NAMALWA (cell line): Measurements from ENCODE around the gene CACNA2D2.
"Not testable (repeated sequence)": the region's sequence is repeated elsewhere in the genome, so short reads cannot be mapped to it uniquely, and the experiment has no call there.

Source experiments
- DNase-seq: peaks from one replicate; pipeline ENCODE4 v3.0.0-alpha.2; 2015; ENCODE audit warnings: low spot score

CACNA2D2 gene

DNA sequence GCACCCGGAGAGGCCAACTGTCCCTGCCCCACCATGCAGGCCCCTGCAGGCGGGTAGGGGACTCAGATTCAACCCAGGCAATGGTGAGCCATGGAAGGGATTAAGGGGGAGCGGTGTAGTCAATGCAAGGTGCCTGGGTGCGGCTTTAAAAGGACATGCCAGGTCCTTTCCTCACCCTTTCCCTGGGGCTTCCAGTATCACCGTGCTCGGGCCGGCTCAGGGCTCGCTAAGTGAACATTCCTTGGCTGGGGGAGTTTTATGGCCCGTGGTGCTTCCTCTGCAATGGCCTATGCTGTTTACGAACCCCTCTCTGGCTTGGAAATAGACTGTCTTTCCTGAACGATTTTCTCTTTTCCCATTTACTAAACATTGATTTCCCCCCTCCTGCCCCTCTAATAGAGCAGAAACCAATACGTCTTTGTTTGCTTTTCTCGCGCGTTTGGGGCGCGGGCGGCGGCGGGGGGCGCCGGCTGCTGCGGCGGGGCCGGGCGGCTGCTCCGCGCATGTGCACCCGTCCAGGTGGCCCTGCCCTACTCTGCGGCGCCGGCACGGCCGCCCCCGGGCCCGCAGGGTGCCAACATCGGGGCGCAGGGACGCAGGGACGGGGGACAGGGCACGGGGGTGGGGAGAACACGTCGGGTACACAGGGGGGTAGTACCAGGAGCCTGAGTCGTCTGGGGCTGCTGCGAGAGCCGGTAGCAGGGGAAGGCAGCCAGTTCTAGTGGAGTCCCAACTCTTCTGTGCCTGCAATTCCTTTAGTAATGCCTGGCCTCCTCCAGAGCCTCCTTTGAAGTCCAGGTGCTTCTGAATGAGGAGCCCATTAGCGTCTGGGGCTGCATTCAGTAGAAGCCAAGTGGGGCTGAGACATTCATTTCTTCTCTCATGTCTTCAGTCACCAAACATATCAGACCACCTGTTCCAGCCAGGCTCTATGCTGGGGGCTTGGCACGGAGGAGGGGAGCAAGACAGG is 26.9 kb upstream of the CACNA2D2 start:
- no peak for DNase-seq

DNA sequence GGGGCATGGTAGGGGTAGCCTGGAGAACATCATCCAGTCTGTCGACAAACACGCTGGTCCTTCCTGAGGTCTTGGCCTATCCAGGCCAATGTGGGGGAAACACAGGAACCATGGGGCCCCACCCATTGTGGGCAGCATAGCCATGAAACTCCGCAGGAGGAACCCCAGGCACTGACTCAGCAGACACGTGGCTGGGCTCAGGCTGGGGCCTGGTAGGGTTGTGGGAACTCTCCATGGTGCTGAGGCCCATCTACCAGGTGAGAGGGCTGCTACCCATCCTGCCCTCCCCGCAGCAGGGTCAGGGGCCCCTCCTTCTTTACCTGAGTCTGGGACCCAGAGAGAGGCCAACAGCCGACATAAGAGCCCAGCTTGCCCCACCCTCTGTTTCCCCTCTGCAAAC is 22.6 kb upstream of the CACNA2D2 start:
- peak; percentile 34 for DNase-seq

DNA sequence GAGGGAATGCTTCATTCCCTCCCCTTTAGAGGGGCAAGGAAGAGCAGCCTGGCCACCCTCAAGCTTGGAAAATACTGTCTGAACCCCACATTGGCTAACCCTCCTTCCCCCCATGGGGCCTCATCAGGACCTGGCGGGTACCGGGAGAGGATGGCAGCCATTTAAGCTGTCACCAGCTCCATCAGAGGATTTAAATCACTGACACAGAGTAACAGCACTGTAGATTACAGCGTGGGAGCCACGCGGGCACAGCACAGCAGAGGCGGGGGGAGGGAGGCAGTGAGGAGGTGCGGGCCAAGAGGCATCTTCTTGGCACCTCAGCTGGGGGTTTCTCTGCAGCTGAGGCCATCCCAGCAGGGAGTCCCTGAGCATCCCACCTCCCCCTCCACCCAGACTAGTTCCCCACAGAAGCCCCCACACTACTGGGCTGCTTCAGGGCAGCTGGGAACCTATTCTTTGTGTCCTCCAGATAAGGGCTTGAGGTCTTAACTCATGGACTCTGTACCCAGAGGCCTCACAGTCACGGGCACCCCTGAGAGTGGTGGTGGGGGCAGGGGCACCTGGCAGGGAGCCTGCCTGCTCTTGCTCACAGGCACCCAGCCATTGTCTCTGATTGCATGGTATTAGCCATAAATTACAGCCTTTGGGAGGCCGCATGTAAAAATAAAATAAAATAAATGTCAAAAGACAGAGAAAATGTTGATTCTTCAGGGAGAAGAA is 21.9 kb upstream of the CACNA2D2 start:
- DNase-seq = no peak

DNA sequence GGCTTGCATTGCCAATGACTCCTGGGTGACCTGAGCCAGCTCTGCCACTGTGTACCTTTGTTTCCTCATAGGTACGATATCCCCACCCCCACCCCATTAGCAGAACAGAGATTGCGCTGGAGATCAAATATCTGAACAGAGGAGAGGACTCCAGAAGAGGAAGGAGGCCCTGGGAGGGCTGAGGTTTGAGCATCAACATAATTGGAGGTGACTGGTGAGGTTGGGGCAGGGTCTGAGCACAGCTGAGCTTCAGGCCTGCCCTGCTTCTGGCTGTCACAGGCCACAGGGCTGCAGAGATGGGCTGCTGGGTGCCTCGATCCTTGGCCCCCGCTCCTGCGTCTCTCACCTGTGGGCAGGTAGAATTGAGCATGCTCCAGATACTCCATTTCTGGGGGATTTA is 21.3 kb upstream of the CACNA2D2 start:
- no peak for DNase-seq

DNA sequence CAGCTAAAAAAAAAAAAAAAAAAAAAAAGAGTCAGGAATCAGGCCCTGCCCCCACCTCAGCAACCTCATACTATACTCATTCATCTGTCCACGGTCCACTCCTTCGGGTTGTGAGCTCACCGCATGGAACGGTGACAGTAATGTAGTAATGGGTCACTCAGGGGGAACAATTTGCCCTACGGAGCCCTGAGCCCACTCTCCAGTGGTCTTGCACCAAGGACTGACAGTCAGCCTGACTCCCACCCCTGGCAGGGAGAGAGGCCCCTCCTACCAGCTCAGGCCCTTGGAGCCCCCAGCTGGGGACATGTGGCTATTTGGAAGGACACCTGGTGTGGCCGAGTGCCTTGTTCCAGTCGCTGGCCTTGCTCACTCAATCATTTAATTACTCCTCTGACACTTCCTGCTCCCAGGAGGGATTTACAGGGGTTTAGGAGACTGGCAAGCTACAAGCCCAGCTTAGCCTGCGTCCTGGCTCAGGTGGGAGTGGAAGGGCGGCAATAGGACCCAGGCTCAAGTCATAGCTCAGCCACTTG is 19.9 kb upstream of the CACNA2D2 start:
- DNase-seq = no peak

DNA sequence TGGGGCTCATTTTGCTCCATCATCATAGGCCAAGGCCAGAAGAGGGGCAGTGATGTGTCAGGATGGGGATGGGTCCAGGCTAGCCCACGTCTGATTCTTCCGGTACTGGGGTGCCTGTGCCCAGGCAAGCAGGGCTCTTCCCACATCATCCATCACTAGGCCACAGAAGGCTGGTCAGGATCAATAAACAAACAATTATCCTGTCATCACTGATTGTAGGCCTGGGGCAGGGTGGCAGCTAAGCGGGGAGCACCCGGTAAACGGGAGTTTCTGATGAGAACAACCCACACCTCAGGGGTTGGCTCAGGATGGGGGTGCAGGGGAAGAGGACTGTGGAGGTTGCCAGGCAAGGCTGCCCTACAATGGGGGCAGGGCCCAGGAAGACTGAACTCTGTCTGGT is 18.1 kb upstream of the CACNA2D2 start:
- DNase-seq = no peak

DNA sequence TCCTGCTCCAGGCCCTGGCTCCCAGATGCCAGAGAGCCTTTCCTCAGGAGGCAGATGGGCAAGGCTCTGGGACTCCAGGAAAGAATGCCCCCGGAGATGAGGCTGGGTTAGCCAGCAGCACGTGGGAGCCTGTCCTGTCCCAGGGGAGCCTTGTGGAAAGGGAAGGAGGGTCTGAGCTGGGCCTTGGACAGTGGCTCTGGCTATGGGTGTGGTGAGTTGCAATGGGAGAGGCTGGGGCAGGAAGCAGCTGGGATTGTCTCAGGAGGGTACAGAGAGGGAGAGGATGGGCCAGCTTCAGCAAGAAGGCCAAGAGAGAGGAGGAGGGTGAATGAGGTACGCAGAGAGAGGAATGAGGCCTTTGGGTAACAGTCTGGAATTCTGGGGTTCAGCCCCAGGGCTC is 17.4 kb upstream of the CACNA2D2 start:
- no peak for DNase-seq

DNA sequence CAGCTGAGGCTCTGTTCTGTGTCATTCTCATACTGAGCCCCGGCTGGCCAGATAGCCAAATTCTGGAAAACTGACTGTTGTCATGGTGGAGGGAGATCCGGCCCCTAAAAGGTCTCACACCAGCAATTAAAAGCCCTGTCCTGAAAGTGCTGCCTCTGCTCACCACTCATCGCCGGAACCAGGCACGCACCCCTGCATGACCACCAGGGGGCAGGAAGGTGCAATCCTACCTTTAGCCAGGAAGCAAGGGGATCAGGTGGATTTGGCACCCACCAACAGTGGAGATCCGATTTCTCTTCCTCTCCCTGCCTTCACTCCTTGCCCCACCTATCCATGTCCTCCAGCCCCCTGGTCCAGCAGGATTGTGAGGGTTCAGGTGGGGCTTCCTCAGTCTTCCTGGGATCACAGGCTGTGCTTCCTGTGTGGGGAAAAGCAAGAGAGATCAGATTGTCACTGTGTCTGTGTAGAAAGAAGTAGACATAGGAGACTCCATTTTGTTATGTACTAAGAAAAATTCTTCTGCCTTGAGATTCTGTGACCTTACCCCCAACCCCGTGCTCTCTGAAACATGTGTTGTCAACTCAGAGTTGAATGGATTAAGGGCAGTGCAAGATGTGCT is 16.1 kb upstream of the CACNA2D2 start:
- peak; percentile 60 for DNase-seq

DNA sequence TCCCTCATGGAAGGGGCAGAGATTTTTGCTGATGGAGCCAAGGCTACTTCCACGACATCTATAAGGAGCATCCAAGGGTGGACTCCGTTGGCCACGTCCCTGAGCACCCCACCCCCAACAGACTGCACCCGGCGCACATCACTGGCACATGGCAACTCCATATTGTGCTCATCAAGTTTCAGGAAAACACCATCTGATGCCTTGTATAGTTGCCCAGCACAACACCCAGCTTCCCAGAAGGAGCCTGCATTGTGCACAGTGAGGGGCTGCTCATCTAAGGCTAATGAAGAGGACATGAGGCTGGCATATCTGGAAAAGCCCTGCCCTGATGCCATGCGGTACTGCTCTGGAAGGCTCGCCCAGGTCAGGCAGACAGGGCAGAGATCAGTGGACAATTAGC is 15.0 kb upstream of the CACNA2D2 start:
- DNase-seq = no peak

DNA sequence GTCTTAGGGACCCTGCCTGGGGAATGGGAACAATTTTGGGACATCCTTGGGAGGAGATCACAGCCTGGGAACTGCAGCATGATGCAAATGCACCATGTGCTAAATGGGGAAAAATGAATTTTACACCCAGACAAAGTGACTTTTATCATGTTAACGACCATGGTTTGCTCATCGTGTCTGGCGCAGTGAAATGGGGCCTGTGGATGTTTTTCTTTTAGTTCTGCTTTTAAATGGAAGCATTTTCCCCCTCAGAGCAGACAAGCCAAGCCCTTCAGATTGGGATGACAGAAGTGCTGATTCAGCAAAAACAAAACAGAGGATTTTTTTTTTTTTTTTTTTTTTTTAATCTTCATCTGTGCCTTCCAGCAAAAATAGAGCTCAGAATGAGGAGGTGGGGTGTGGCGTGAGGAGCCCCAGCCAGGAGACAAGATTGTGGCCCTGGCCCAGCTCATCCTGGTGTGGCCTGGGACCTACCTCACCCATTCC is 14.3 kb upstream of the CACNA2D2 start:
- DNase-seq = no peak

DNA sequence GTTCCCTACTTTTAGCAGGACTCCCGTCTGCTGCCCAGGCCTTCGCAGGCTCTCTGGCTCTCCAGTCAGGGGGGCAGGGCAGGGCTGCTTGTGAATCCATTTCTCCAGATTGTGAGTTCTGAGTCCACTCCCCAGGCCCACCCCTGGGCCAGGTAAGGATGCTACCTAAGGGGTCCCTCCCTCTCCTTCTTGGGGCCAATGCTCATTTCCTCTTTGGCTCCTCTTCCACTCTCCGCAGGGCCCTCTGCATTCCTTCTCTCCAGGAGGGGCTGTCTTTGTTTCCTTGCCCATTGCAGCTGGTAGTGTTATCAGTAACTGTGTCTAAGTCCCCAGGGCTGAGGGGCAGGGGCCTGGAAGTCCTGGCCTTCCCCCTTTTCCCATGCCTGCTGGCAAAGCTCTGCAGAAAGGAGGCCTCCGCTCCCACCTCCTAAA is 13.0 kb upstream of the CACNA2D2 start:
- no peak for DNase-seq

DNA sequence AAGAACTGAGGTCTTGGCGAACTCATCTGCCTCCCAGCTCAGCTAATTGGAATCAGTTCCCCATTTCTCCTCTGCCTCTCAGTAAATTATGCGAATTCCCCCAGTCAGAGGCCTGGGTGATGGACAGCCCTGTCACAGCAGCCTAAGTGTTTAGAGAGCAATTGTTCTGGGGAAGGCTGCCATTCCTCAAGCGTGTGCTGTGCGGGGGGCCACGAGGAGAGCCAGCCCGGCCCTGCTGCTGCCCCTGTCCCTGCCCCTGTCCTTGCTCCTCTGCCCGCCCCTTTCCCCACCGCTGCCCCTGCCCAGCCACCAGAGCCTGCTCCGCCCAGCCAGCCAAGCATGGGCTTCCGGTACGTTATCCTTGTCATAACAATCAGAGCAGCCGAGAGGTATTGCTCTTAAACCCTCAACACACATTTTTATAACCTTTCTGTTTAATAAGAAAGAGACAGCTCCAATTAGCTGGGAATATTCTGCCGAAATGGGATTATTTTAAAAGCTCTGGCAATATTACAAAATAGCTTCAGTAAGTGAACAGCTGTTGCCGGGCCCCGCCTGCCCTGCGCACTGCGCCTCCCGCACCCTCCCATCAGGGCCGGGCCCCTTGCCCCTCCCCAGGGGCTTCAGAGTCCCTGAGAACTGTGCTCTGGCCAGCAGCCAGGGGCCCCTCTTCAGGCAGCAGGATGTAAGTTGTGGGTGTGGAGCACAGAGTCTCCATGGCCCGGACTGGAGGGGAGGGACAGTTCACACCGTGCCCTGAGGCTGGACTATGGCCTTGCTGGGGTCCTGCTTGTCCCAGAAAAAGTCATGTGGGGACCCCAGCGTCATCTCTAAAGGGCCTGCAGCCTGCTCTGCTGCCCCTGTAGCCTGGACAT is 12.4 kb upstream of the CACNA2D2 start:
- DNase-seq = peak; percentile 54

DNA sequence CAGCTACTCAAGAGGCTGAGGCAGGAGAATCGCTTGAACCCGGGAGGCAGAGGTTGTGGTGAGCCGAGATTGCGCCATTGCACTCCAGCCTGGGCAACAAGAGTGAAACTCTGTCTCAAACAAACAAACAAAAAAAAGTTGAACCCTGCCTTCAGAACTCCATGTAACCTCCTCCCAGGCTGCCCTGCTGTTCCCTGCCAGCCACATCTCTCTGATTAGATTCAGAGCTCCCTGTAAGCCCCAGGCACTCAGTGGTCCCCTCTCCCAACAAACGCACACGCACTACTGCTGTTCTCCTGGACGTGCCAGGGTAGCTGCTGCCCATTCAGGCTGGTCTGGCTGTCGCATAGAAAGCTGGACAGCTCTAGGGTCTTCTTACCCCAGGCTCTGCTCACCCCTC is 9.5 kb upstream of the CACNA2D2 start:
- DNase-seq = not testable (repeated sequence)

DNA sequence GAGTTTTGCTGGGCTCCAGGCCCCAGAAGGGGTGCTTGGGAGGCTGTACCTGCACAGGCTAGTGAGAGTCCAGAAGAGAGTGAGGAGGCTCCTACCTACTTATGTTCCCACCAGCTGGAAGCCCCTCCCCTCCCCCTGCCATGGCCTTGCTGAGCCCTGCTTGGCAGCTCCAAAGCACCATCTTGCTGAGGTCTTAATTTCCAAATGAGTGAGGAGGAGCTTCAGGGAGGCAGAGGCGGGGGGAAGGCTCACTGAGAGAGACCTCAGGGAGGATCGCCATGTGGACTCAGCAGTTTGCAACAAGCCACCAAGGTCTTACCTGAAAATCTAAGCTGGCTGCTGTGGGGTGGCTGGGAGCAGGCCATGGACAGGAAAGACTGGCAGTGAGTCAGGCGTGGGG is 8.7 kb upstream of the CACNA2D2 start:
- DNase-seq = no peak

DNA sequence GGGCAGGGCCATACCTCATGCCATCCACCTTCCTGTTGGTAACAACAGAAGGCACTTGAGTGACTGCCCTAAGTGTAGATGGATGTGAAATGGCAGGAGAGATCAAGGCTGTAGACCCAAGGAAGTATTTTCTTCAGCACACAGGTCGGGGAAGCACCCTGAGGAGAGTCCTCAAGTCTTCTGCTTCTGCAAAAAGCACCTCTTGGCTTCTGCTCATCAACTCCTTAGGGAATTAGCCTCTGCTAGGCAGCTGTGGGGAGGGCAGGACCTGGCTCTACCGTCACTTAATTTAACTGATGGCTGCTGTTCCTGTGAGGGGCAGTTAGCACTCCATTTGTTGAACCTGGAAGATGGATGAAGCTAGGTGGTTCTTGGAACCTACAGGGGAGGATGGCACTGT is 6.9 kb upstream of the CACNA2D2 start:
- DNase-seq = no peak

DNA sequence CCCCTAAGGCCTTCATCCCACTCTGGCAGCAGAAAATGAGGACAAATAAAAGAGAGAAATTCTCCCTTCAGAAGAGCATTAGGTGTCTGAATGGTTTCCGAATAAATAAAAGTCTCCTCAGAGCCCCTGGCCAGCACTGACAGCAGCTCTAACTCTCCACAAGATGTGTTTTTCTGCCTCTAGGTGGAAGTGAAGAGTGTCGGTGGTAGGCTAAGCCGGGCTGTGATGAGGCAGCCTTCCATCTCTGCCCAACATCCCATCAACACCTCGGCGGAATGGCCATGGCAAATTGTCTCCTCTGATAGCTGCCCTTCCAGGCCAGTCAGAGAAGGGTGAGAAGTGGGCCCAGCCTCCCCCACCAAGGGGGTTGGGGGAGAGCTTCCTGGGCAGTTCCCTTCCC is 6.3 kb upstream of the CACNA2D2 start:
- no peak for DNase-seq

DNA sequence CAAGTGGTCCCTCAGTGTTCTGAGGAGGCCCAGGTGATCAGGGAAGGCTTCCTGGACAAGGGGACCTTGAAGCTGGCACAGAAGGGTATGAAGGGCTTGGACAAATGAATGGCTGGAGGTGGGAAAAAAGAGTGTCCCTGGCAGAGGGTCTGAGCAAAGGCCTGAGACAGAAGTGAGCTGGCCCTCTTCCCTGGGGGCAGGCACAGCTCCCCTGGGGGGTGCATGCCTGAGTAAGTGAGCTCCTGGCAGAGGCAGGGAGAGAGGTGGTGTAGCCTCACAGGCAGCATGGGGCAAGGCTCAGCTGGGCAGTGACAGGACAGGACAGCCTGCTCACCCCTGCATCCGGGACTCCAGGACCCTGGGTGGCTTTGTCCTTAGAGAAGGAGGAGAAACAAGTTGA is 5.4 kb upstream of the CACNA2D2 start:
- DNase-seq = no peak

DNA sequence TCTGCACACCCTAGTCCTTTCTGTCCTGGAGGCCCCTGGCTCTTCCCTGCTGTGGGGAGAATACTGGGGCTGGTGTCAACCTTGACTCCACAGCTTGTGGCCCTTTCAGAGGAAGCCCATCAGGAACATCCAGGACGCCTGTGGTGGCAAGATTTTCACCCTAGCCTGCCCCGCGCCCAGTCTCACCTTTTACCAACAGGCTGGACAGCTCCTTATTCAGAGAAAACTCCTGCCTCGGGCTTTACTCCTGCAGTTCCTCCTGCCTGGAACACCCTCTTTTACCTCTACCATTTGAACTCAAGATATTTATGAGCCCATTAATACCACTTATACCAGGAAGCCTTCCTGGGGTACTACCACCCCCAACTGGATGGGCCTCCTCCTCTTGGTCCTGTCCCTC is 2.7 kb upstream of the CACNA2D2 start:
- DNase-seq = no peak

DNA sequence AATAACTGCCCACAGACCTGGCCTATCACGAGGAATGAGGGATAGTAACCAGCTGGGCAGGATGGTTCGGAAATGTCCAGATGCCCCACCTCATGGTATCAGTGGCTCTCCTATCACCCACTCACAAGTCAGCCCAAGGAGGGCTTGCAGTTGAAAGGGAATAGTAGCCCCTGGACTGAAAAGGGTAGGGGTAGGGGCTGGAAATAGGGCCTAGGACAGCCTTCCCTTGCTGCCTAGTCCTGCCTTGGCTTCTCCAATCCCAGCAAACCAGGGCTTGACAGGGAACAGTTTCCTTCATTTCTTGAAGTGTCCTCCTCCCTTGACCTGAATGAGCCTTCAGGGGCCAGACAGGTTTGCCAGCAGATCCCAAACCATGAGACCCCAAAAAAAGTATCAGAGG is 1.2 kb upstream of the CACNA2D2 start:
- no peak for DNase-seq

DNA sequence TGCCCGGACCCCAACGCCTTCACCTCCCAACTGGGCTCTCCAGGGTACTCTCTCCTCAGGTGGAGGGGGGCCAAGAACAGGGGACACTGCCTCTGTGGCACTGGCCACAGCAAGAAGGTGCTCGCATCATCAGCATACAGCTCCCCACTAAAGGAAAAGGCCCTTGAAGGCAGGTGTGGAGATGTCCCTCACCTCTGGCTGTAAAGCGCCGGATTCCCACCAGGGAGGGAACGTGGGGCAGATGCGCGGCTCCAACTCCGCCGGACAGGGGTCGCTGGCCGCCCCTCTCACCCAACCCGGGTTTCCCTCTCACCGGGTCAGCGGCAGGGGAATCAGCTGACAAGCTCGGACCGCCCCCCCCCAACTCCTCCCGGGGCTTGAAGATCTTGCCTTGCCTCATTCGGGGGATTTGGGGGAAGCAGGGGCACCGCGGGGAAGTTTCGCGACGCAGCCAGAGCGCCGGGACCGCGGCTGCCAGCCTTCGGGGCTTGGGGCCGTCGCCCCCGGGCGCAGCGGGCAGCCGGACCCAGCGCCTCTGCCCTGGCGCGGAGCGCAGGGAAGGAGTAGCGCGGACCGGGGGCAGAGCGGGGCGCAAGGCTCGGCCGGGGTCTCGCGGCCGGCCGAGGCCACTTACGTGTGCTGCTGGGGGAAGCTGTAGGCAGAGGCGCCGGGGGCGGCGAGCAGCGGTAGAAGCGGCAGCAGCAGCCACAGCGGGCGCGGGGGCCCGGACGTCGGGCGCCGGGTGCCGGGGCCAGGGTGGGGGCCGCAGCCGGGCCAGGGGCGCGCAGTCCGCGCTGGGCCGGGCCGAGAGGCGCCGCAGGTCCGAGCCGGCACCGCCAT is 630 bp downstream of the CACNA2D2 start:
- DNase-seq = no peak

DNA sequence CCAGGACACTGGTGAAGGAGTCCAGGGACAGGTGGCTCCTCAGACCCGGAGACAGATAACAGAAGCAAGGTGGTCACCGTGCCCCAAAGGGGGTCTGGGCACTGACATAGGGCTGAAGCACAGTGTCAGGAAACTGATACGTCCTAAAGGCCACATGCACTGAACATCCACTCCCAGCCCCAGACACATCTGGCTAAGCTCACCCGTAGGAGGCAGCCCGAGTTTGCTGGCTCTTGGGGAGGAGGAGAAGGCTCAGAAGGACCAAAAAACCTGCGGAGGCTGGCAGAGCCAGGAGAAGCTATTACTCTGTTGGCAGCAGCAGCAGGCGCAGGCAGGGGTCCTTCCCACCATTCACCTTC is 1.2 kb downstream of the CACNA2D2 start:
- DNase-seq = no peak
